CD14-positive monocyte (primary cell): ENCODE measurements around the gene C12orf57. TPM values are rescaled to one million over a fixed set of nuclear protein-coding genes. Genes with fewer than 3 reads are reported as not detected.

Experiments used
- DNase-seq, 3 donors: peaks; one replicate each; pipeline ENCODE4 v3.0.0-alpha.2; 2011 to 2022
- H2AFZ ChIP-seq: 2 replicates; pipeline ENCODE4 v1.6.0; 2012; ENCODE audit warnings: mild to moderate bottlenecking, low read depth, low read length, inconsistent platforms; ENCODE audit not compliant: insufficient read depth, poor library complexity, severe bottlenecking
- H3K27ac ChIP-seq, 2 donors: 1 replicate in 1 of 2; 2 replicates in 1 of 2; pipeline ENCODE4 v1.5.1; 2012 to 2013; ENCODE audit warnings: low read length in 2 of 2, control low read depth in 1 of 2, inconsistent platforms in 1 of 2, low read depth in 1 of 2, mild to moderate bottlenecking in 1 of 2
- H3K27me3 ChIP-seq, 2 donors: one replicate each; pipeline versions ENCODE4 v1.6.0 to v1.6.1; 2011 to 2013; ENCODE audit warnings: low read length in 2 of 2; ENCODE audit not compliant: control insufficient read depth in 2 of 2, insufficient read depth in 2 of 2
- H3K36me3 ChIP-seq, 2 donors: replicated peaks in 1 of 2; 1 replicate in 1 of 2; 2 replicates in 1 of 2; pipeline versions ENCODE4 v1.5.1 to v1.6.1; 2012 to 2013; ENCODE audit warnings: low read length in 2 of 2, control low read depth in 1 of 2, inconsistent platforms in 1 of 2, mild to moderate bottlenecking in 1 of 2; ENCODE audit not compliant: insufficient read depth in 2 of 2, control insufficient read depth in 1 of 2
- H3K4me1 ChIP-seq, 2 donors: 1 replicate in 1 of 2; 2 replicates in 1 of 2; pipeline versions ENCODE4 v1.5.1 to v1.6.1; 2012 to 2013; ENCODE audit warnings: low read length in 2 of 2, control low read depth in 1 of 2, inconsistent platforms in 1 of 2, mild to moderate bottlenecking in 1 of 2, moderate library complexity in 1 of 2; ENCODE audit not compliant: insufficient read depth in 2 of 2, control insufficient read depth in 1 of 2
- H3K4me2 ChIP-seq: replicated peaks from 2 replicates; pipeline ENCODE3; 2012; ENCODE audit warnings: low read length, moderate library complexity, mild to moderate bottlenecking; ENCODE audit not compliant: poor library complexity, severe bottlenecking; ENCODE audit errors: extremely low read depth
- H3K4me3 ChIP-seq, 3 experiments: fragments of 200-600 bp in 1 of 3; sonication (generic) in 1 of 3; replicated peaks in 1 of 3; 1 replicate in 2 of 3; 2 replicates in 1 of 3; pipeline ENCODE4 v1.5.1; 2011 to 2013; ENCODE audit warnings: low read length in 3 of 3, mild to moderate bottlenecking in 3 of 3, control low read depth in 2 of 3, low read depth in 2 of 3, inconsistent platforms in 1 of 3, moderate library complexity in 1 of 3
- H3K79me2 ChIP-seq: 2 replicates; pipeline ENCODE4 v1.6.0; 2012; ENCODE audit warnings: mild to moderate bottlenecking, control low read depth, inconsistent platforms, low read length, moderate library complexity; ENCODE audit not compliant: insufficient read depth
- H3K9ac ChIP-seq: 2 replicates; pipeline ENCODE4 v1.6.0; 2017; ENCODE audit warnings: low read length, mild to moderate bottlenecking; ENCODE audit not compliant: insufficient read depth, poor library complexity, severe bottlenecking
- H3K9me3 ChIP-seq, 2 donors: replicated peaks in 1 of 2; 1 replicate in 1 of 2; 2 replicates in 1 of 2; pipeline versions ENCODE4 v1.5.1 to v1.6.1; 2012 to 2013; ENCODE audit warnings: low read length in 2 of 2, control low read depth in 1 of 2; ENCODE audit not compliant: control insufficient read depth in 1 of 2, insufficient read depth in 1 of 2
- H4K20me1 ChIP-seq: 2 replicates; pipeline ENCODE4 v1.6.0; 2012; ENCODE audit warnings: mild to moderate bottlenecking, low read length, control low read depth, moderate library complexity; ENCODE audit not compliant: insufficient read depth
- H3K27ac Mint-ChIP-seq, 7 donors: one replicate each; pipeline ENCODE4 v1.8.0; 2020; ENCODE audit warnings: mild to moderate bottlenecking in 7 of 7, mixed read lengths in 7 of 7, moderate library complexity in 6 of 7, inconsistent platforms in 2 of 7
- H3K27me3 Mint-ChIP-seq, 3 donors: one replicate each; pipeline ENCODE4 v1.8.0; 2021 to 2022; ENCODE audit warnings: low read depth in 3 of 3, mild to moderate bottlenecking in 3 of 3, mixed read lengths in 3 of 3, moderate library complexity in 3 of 3, inconsistent platforms in 1 of 3
- H3K36me3 Mint-ChIP-seq, 2 donors: one replicate each; pipeline ENCODE4 v1.8.0; 2020; ENCODE audit warnings: mixed read lengths in 2 of 2, inconsistent platforms in 1 of 2, mild to moderate bottlenecking in 1 of 2
- H3K4me1 Mint-ChIP-seq: one replicate; pipeline ENCODE4 v1.8.0; 2020; ENCODE audit warnings: mild to moderate bottlenecking, mixed read lengths
- H3K4me3 Mint-ChIP-seq, 2 donors: one replicate each; pipeline ENCODE4 v1.8.0; 2020; ENCODE audit warnings: mild to moderate bottlenecking in 2 of 2, mixed read lengths in 2 of 2, moderate library complexity in 1 of 2
- H3K9me3 Mint-ChIP-seq, 7 donors: one replicate each; pipeline ENCODE4 v1.8.0; 2020 to 2022; ENCODE audit warnings: mixed read lengths in 7 of 7, mild to moderate bottlenecking in 6 of 7, moderate library complexity in 6 of 7, inconsistent platforms in 2 of 7
- CTCF ChIP-seq: fragments of 200-600 bp; IDR thresholded peaks from one replicate; pipeline ENCODE4 v1.8.0; 2022; ENCODE audit warnings: antibody characterized with exemption, mild to moderate bottlenecking
- WGBS: methylation state at CpG from one replicate; pipeline ENCODE4 v1.1.5; 2013; ENCODE audit warnings: missing lambda C conversion rate; ENCODE audit not compliant: insufficient coverage; 5-methylcytosine and 5-hydroxymethylcytosine counted together
- intact Hi-C, 2 donors: fragments of 100-400 bp; cut with micrococcal nuclease; formaldehyde crosslinking; loops; one replicate each; pipeline versions ENCODE4 v1.15.0 to v1.15.1; 2023
- polyA plus RNA-seq, 3 donors: library from polyadenylated mRNA; depleted of rRNA in 1 of 3; unstranded in 2 of 3; stranded (reverse) in 1 of 3; fragments of 300-500 nt in 2 of 3; fragments of >200 nt in 1 of 3; fragmentation: Illumina TruSeq in 2 of 3; gene quantifications; 1 replicate in 2 of 3; 2 replicates in 1 of 3; pipeline ENCODE4 v1.2.3, GENCODE V29; 2012 to 2021

C12orf57 gene
- polyA plus RNA-seq, 3 donors, result 19.1 to 59.2 (median 24.2) TPM

GRCh38 chr12:6950401-6950801 is 6.6 kb downstream of the C12orf57 start:
- Histone ChIP-seq H3K4me3 (peak overlapping the region in 2 of 3 experiments; percentile 98 to 99), H3K9ac (no peak overlapping the region), H3K79me2 (peaks cover 65% of the 10 kb centered on the region), H3K27ac (peak overlapping the region; percentile 87 to 95), H3K36me3 (peaks cover 23 to 27% of the 10 kb centered on the region in 2 donors), H4K20me1 (peaks cover 41% of the 10 kb centered on the region), H3K4me1 (peaks cover 74 to 82% of the 10 kb centered on the region in 2 donors), H3K27me3 (no peaks in the 10 kb centered on the region), H2AFZ (peak overlapping the region; percentile 48), H3K9me3 (no peaks in the 10 kb centered on the region), H3K4me2 (peak overlapping the region; percentile 92)
- H3K36me3 Mint-ChIP-seq, result peaks cover 26 to 35% of the 10 kb centered on the region in 2 donors
- H3K27ac Mint-ChIP-seq, result peak overlapping the region; percentile 87 to 98 (median 96)
- peaks cover 71% of the 10 kb centered on the region for H3K4me1 Mint-ChIP-seq
- H3K4me3 Mint-ChIP-seq, result peak overlapping the region; percentile 97 to 99
- peaks cover 0 to 3% (median 0%) of the 10 kb centered on the region in 3 donors for H3K27me3 Mint-ChIP-seq
- TF ChIP-seq CTCF, result peak; percentile 3
- intact Hi-C loops, result loop anchor here in 1 of 2 donors (5.0 to 10.0 kb wide), 2 partner anchors 67 to 416 kb away; partner anchors contain the start of genes GAPDH and LPCAT3
- DNase-seq, result no peak
- WGBS, result 29% methylated on average over 1 of the region's 1 CpG
- peaks cover 0 to 2% (median 0%) of the 10 kb centered on the region in 7 donors for H3K9me3 Mint-ChIP-seq

- Mint-ChIP-seq H3K9me3 (peaks cover 0 to 2% (median 0%) of the 10 kb centered on the region in 7 donors), H3K27ac (peak within 1 kb of the TSS; percentile 93 to 98 (median 96)), H3K36me3 (peaks cover 32 to 41% of the 10 kb centered on the region in 2 donors), H3K4me1 (peaks cover 71% of the 10 kb centered on the region), H3K4me3 (peak within 1 kb of the TSS; percentile 97 to 99), H3K27me3 (peaks cover 0 to 3% (median 0%) of the 10 kb centered on the region in 3 donors)
- Histone ChIP-seq H3K9ac (peak within 1 kb of the TSS; percentile 93), H3K9me3 (no peaks in the 10 kb centered on the region), H3K4me1 (peaks cover 74 to 82% of the 10 kb centered on the region in 2 donors), H3K4me3 (peak within 1 kb of the TSS; percentile 61 to 99 (median 98)), H3K36me3 (peaks cover 28 to 33% of the 10 kb centered on the region in 2 donors), H3K27me3 (no peaks in the 10 kb centered on the region), H2AFZ (peak within 1 kb of the TSS; percentile 48), H3K4me2 (peak within 1 kb of the TSS; percentile 92), H3K27ac (peak within 1 kb of the TSS; percentile 87 to 95), H3K79me2 (peaks cover 71% of the 10 kb centered on the region), H4K20me1 (peaks cover 47% of the 10 kb centered on the region)
- no peak for TF ChIP-seq CTCF
- intact Hi-C loops, result loop anchor here in 1 of 2 donors (5.0 to 10.0 kb wide), 2 partner anchors 66 to 416 kb away; partner anchors contain the start of genes GAPDH and LPCAT3
- WGBS, result 4% methylated on average over 22 of the region's 25 CpGs
- DNase-seq, result peak; percentile 77 to 87 (median 82)
Observed at GRCh38 chr12:6950811-6951540, 7.2 kb downstream of the C12orf57 start, which contains the start of gene PTPN6. TSS of gene PTPN6 (plus strand) at chr12:6951356. CDS start at chr12:6951513, 157 bp downstream.
